ENCODE data around the gene MGAT4A. TPM values are rescaled to one million over a fixed set of nuclear protein-coding genes. Genes with fewer than 3 reads are reported as not detected.

Gene MGAT4A
- total and polyA plus RNA-seq, 3 donors from 2014 or later, result 12.1 to 13.9 (median 13.8) TPM

DNA sequence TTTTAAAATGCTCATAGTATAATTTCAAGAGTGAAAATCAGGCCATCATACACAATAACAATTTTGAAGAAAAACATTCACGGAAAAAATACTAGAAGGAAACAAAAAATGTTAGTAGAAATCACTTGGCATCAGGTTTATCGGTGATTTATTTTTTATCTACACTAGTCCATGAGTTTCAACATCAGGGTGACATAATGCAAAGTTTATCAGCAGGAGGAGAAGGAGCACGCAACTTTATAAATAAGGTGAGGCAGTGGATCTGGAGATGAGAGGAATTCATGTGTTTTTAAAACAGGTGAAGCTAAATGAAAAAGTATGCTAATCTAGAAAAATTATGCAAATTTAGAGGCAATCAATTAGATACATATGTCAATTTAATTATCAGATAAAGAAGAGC is 54.2 kb downstream of the MGAT4A start:
- 93 to 97% methylated on average over 3 of the region's 3 CpGs for WGBS, 2 donors
- no peak for DNase-seq
- no peaks in the 10 kb centered on the region for H3K9me3 ChIP-seq
- H3K27ac ChIP-seq, result no peak overlapping the region
- H3K27me3 ChIP-seq, result no peaks in the 10 kb centered on the region
- intact Hi-C loops (cut with DNase I; ENCODE audit: low total_unique reads), result no loop called here
- no peak for TF ChIP-seq POLR2A (IDR thresholded peaks at IDR 0.05)
- TF ChIP-seq, protein P1, sequence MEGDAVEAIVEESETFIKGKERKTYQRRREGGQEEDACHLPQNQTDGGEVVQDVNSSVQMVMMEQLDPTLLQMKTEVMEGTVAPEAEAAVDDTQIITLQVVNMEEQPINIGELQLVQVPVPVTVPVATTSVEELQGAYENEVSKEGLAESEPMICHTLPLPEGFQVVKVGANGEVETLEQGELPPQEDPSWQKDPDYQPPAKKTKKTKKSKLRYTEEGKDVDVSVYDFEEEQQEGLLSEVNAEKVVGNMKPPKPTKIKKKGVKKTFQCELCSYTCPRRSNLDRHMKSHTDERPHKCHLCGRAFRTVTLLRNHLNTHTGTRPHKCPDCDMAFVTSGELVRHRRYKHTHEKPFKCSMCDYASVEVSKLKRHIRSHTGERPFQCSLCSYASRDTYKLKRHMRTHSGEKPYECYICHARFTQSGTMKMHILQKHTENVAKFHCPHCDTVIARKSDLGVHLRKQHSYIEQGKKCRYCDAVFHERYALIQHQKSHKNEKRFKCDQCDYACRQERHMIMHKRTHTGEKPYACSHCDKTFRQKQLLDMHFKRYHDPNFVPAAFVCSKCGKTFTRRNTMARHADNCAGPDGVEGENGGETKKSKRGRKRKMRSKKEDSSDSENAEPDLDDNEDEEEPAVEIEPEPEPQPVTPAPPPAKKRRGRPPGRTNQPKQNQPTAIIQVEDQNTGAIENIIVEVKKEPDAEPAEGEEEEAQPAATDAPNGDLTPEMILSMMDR (IDR thresholded peaks at IDR 0.05), result no peak
- H3K4me1 ChIP-seq, result no peaks in the 10 kb centered on the region
- no peak overlapping the region for H3K4me3 ChIP-seq
- H3K36me3 ChIP-seq (ENCODE audit: low read depth, missing control alignments), result no peaks in the 10 kb centered on the region

- Histone ChIP-seq H3K27ac (no peak overlapping the region), H3K36me3 (ENCODE audit: low read depth, missing control alignments) (no peaks in the 10 kb centered on the region), H3K27me3 (no peaks in the 10 kb centered on the region), H3K4me3 (no peak overlapping the region), H3K9me3 (no peaks in the 10 kb centered on the region), H3K4me1 (no peaks in the 10 kb centered on the region)
- TF ChIP-seq, protein P1 (IDR thresholded peaks at IDR 0.05), result no peak
- TF ChIP-seq POLR2A (IDR thresholded peaks at IDR 0.05), result no peak
- whole genome bisulfite sequencing, 2 donors, result 89 to 96% methylated on average over 3 of the region's 3 CpGs
- DNase-seq, result no peak
- intact Hi-C loops (cut with DNase I; ENCODE audit: low total_unique reads), result no loop called here
Observed at GRCh38 chr2:98674233-98674964, 56.5 kb downstream of the MGAT4A start.

- H3K4me3 ChIP-seq, result no peak overlapping the region
- no peaks in the 10 kb centered on the region for H3K36me3 ChIP-seq (ENCODE audit: low read depth, missing control alignments)
- H3K4me1 ChIP-seq, result no peaks in the 10 kb centered on the region
- no peak for TF ChIP-seq POLR2A (IDR thresholded peaks at IDR 0.05)
- TF ChIP-seq, protein P1 (IDR thresholded peaks at IDR 0.05), result no peak
- no peaks in the 10 kb centered on the region for H3K27me3 ChIP-seq
- intact Hi-C loops (cut with DNase I; ENCODE audit: low total_unique reads), result no loop called here
- no peak for DNase-seq
- H3K9me3 ChIP-seq, result no peaks in the 10 kb centered on the region
- WGBS, 2 donors, result 48 to 60% methylated on average over 1 of the region's 1 CpG
- no peak overlapping the region for H3K27ac ChIP-seq
Observed at GRCh38 chr2:98669675-98670074, 61.3 kb downstream of the MGAT4A start.

DNA sequence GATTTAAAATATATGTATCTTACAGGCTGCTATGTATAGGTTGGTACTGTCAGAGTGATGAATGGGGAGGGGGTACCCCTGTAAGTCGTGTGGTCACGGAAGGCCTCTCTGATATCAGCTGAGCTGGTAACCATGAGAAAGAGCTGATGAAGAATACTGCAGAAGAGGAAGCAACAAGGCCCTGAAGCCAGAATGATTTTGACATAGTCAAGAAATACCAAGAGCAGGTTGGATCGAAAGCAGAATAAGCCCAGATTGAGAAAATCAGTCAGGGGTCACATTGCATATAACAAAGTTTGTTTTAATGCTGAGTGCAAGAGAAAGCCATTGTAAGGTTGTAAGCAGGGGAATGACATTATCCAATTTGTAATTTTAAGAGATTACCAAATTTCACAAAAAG is 65.3 kb downstream of the MGAT4A start:
- H3K27me3 ChIP-seq, result no peaks in the 10 kb centered on the region
- H3K4me3 ChIP-seq, result no peak overlapping the region
- no peaks in the 10 kb centered on the region for H3K4me1 ChIP-seq
- no peaks in the 10 kb centered on the region for H3K9me3 ChIP-seq
- intact Hi-C loops (cut with DNase I; ENCODE audit: low total_unique reads), result no loop called here
- H3K27ac ChIP-seq, result no peak overlapping the region
- WGBS, 2 donors, result 92% methylated on average over 3 of the region's 3 CpGs
- no peak for DNase-seq
- H3K36me3 ChIP-seq (ENCODE audit: low read depth, missing control alignments), result no peaks in the 10 kb centered on the region
- no peak for TF ChIP-seq POLR2A (IDR thresholded peaks at IDR 0.05)
- TF ChIP-seq, protein P1 (IDR thresholded peaks at IDR 0.05), result no peak

- WGBS, 2 donors, result 88 to 90% methylated on average over 3 of the region's 3 CpGs
- Histone ChIP-seq H3K36me3 (ENCODE audit: low read depth, missing control alignments) (no peaks in the 10 kb centered on the region), H3K4me1 (no peaks in the 10 kb centered on the region), H3K4me3 (no peak overlapping the region), H3K27ac (no peak overlapping the region), H3K27me3 (no peaks in the 10 kb centered on the region), H3K9me3 (no peaks in the 10 kb centered on the region)
- no peak for DNase-seq
- intact Hi-C loops (cut with DNase I; ENCODE audit: low total_unique reads), result no loop called here
- TF ChIP-seq POLR2A (IDR thresholded peaks at IDR 0.05), result no peak
- TF ChIP-seq, protein P1 (IDR thresholded peaks at IDR 0.05), result no peak
Observed at GRCh38 chr2:98664323-98664722, 66.6 kb downstream of the MGAT4A start.

Data from testis (tissue), 3 donors.